ENCODE results near the gene SYP.

GRCh38 chrX:49231333-49232000 is 31.5 kb upstream of the SYP start:
- no peak for TF ChIP-seq FOXJ3 (CRISPR knock-in tag; IDR thresholded peaks at IDR 0.05)
- no peak for TF ChIP-seq EZH2phosphoT487 (IDR thresholded peaks at IDR 0.05; ENCODE audit: borderline replicate concordance, low read depth)
- TF ChIP-seq CTCF (IDR thresholded peaks at IDR 0.05) = no peak

Data from SK-N-SH (cell line).